ENCODE measurements around the gene KRTAP9-2.
"Not testable (repeated sequence)": the region's sequence is repeated elsewhere in the genome, so short reads cannot be mapped to it uniquely, and the experiment has no call there.

Gene KRTAP9-2

DNA sequence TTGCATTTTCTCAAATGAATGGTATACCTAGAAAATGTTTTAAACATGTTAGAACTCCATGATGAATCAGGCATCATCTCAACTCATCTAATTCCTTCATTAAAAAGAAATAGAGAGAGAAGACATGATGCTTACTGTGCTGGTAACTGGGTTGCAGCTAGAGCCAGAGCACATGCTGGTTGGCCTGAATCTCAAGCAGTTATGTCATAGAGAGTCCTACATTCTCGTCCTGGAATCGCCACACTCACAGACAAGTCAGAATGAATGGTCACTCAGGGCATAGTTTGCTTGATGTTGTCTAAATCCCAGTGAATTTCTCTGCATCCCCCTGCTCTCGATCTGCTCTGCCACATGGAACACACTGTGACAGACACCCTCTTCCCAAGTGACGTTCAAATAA lies 10.7 kb downstream of the KRTAP9-2 start:
- not testable (repeated sequence) for DNase-seq

DNA sequence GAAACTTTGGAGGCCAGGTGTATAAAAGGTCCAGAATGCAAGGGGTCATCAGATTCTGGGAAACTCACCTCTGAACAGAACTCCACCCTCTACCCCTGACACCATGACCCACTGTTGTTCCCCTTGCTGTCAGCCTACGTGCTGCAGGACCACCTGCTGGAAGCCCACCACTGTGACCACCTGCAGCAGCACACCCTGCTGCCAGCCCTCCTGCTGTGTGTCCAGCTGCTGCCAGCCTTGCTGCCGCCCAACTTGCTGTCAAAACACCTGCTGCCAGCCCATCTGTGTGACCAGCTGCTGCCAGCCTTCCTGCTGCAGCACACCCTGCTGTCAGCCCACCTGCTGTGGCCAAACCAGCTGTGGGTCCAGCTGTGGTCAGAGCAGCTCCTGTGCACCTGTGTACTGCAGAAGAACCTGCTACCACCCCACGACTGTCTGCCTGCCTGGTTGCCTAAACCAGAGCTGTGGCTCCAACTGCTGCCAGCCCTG lies 11.5 kb downstream of the KRTAP9-2 start, which contains the start of gene KRTAP9-8:
TSS of gene KRTAP9-8 (plus strand) at position 51 of the 489 bp plus-strand sequence. CDS start at position 104, 53 bp downstream.
- not testable (repeated sequence) for DNase-seq

DNA sequence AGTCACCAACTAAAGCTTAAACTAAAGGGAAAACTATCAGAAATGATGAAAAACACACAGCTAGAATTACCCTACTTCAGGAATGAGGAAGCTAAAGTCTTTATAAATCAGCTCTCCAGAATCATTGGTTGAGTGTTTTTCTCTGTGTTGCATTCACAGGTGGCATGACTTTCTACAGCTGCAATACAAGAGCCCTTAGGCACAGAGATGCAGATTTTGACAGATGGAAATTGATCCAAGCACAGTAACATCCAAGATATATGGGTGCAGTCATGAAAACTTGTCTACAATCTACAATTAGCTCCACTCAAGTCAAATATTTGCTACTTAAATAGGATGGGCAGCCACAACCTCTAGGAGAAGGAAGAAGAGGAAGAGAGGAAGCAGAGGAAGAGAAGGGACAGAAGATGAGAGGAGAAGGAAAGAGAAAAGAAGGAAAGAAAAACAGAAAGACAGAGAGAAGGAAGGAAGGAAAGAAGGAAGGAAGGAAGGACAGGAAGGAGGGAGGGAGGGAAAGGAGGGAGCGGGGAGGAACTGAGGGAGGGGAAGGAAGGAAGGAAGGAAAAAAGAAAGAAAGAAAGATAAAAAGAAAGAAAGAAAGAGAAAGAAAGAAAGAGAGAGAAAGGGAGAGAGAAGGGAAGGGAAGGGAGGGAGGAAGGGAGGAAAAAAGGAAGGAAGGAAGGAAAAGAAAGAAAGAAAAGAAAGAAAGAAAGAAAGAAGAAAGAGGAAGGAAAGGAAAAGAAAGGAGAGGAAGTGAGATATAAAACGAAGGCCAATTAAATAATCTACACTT lies 20.7 kb downstream of the KRTAP9-2 start:
- DNase-seq = not testable (repeated sequence)

DNA sequence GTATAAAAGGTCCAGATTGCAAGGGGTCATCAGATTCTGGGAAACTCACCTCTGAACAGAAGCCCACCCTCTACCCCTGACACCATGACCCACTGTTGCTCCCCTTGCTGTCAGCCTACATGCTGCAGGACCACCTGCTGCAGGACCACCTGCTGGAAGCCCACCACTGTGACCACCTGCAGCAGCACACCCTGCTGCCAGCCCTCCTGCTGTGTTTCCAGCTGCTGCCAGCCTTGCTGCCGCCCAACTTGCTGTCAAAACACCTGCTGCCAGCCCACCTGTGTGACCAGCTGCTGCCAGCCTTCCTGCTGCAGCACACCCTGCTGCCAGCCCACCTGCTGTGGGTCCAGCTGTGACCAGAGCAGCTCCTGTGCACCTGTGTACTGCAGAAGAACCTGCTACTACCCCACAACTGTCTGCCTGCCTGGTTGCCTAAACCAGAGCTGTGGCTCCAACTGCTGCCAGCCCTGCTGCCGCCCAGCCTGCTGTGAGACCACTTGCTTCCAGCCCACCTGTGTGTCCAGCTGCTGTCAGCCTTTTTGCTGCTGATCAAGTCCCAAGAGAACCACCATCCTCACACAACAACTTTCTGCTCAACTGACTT lies 23.3 kb downstream of the KRTAP9-2 start, which contains the start of gene KRTAP9-4:
TSS of gene KRTAP9-4 (plus strand) at position 51 of the 604 bp plus-strand sequence. CDS start at position 85, 34 bp downstream.
- DNase-seq = not testable (repeated sequence)

DNA sequence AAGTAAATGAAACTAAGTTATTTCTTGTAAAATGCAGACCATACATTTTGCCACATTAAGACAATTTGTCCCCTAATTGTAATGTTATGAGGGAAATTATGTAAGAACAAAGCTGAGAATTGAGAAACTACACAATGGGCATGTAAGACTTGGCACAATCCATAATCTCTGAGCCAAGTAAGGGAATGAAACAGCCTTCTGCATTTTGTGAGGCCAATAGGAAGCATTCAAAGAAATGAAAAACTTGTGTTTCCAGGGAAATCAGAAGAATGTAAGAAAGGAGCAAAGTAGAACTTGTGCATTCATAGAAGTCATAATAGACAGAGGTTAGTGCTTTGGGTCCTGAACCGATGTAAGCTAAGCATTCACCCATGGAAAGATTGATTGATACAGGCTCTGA lies 24.8 kb downstream of the KRTAP9-2 start:
- no peak for DNase-seq

DNA sequence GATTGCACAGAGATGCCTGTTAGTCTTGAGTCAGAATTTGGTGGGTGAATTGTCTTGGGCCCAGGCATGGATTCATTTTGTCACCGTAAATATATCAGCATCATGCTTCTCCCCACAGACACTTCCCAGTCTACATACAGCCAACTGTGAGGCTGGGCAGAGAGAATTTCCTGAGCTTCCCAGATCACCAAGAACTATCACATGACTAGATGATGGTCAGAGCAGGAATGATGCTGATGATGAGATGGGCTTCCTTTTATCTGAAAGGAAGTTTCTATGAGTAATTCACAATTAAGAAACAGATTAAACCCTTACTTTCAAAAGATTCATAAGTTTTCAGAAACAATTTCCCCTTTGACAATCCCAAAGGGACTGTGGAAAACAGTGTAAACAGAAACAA lies 28.4 kb downstream of the KRTAP9-2 start:
- DNase-seq = no peak

DNA sequence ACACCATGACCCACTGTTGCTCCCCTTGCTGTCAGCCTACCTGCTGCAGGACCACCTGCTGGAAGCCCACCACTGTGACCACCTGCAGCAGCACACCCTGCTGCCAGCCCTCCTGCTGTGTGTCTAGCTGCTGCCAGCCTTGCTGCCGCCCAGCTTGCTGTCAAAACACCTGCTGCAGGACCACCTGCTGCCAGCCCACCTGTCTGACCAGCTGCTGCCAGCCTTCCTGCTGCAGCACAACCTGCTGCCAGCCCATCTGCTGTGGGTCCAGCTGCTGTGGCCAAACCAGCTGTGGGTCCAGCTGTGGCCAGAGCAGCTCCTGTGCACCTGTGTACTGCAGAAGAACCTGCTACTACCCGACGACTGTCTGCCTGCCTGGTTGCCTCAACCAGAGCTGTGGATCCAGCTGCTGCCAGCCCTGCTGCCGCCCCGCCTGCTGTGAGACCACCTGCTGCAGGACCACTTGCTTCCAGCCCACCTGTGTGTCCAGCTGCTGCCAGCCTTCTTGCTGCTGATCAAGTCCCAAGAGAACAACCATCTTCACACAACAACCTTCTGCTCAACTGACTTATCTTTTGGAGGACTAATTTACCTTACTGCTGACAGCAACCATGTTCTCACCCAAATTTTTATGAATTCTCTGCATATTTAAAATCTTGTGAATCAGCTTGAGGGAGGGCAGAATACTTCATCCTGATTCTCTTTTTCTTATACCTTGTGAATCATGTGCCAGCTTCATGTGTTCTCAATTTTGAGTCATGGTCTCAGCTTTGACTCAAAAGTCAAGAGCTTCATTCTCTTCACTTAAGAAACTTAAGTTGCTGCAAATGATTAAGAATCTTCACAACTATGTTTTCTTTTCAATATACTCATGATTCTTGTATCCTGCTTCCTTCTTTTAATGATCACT lies 29.2 kb downstream of the KRTAP9-2 start, which contains the start of gene KRTAP9-9:
TSS of gene KRTAP9-9 (plus strand) at position 4 of the 910 bp plus-strand sequence.
- DNase-seq = not testable (repeated sequence)

DNA sequence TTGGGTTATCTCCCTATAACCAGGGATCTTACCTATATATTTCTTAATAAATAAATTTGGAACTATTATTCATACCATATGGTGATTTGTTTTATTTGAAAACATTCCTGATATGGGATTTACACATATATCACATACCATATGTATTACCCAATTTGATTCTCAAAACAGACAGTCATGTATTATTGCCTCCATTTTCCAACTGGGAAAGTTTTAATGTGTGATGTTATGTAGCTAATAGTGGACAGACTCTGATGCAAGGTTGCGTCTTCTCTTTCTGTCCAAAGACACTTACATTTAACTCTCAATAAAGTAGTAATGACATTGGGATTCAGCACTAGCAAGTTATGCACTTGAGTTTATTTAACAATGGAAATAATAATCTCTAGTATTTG lies 29.8 kb downstream of the KRTAP9-2 start:
- DNase-seq = no peak

DNA sequence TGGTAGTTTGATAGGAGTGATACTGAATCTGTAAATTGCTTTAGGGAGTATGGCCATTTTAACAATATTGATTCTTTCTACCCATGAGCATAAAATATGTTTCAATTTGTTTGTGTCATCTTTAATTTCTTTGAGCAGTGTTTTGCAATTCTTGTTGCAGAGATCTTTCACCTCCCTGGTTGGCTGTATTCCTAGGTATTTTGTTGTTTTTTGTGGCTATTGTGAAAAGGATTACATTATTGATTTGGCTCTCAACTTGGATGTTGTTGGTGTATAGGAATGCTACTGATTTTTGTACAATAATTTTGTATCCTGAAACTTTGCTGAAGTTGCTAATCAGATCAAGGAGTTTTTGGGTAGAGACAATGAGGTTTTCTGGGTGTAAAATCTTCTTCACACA lies 32.0 kb downstream of the KRTAP9-2 start:
- DNase-seq = no peak

DNA sequence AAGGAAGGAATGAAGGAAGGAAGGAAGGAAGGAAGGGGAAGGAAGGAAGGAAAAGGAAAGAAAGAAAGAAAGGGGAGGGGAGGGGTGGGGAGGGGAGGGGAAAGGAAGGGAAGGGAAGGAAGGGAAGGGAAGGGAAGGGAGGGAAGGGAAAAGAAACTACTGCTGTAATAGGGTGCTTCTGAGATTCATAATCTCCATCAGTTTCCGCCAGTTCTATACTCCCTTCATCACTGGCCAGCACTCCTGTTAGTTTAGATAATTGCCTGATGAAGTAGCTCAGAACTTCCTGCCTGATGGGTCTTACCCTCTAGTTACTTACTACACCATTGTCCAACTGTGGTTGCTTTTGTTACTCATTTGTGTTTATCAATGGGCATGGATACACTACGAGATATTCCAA lies 36.8 kb downstream of the KRTAP9-2 start:
- no peak for DNase-seq

DNA sequence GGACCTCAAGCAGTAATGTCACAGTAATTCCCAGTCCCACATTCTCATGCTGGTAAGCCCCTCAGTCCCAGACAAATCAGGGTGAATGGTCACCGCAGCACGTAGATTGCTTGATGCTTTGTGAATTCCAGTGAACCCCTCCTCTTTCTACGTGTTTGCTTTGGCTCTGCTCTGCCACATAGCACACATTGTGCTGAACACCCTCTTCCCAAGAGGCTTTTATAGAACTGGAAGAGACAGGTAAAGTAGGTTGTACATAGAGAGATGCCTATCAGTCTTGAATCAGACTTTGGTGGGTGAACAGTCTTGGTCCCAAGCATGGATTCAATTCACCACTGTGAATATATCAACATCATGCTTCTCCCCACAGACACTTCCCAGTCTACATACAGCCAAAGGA lies 38.2 kb downstream of the KRTAP9-2 start:
- no peak for DNase-seq

DNA sequence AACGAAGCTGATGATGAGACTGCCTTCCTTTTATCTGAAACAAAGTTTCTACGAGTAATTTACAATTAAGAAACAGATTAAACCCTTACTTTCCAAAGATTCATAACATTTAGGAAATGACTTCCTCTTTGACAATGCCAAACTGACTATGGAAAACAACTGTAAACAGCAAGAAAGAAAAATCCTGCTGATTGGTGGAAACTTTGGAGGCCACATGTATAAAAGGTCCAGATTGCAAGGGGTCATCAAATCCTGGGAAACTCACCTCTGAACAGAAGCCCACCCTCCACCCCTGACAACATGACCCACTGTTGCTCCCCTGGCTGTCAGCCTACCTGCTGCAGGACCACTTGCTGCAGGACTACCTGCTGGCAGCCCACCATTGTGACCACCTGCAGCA lies 38.6 kb downstream of the KRTAP9-2 start, which contains the start of gene KRTAP9-6:
TSS of gene KRTAP9-6 (plus strand) at position 301 of the 400 bp plus-strand sequence. CDS start at position 301, 0 bp downstream.
- no peak for DNase-seq

DNA sequence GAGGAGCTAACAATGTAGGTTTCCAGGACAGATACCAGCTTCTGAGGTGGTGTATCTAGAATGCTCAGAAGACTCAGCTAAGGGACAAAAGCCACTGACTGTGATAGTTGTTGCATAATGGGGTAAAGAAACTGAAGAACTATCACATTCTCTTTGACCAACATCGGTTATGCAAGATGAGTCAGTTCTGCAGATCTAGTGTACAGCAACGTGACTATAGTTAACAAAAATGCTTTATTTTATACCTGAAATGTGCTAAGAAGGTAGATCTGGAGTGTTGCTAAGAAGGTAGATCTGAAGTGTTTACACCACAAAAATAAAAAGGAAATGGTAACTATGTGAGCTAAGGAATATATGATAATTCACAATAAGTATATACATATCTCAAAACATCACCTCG lies 41.3 kb downstream of the KRTAP9-2 start:
- no peak for DNase-seq

DNA sequence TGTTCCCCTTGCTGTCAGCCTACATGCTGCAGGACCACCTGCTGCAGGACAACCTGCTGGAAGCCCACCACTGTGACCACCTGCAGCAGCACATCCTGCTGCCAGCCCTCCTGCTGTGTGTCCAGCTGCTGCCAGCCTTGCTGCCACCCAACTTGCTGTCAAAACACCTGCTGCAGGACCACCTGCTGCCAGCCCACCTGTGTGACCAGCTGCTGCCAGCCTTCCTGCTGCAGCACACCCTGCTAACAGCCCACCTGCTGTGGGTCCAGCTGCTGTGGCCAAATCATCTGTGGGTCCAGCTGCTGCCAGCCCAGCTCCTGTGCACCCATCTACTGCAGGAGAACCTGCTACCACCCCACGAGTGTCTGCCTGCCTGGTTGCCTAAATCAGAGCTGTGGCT lies 44.9 kb downstream of the KRTAP9-2 start:
- not testable (repeated sequence) for DNase-seq

DNA sequence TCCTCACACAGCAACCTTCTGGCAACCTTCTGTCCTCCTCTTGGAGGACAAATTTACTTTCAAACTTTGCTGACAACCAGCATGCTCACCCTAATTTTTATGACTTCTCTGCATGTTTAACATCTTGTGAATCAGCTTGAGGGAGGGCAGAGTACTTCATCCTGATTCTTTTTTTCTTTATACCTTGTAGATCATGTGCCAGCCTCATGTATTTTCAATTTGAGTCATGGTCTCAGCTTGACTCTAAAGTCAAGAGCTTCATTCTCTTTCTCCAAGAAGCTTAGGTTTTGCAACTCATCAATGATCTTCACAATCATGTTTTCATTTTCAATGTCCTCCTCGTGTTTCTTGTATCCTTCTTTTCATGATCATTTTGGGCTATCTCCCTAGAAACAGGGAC lies 45.4 kb downstream of the KRTAP9-2 start:
- no peak for DNase-seq

DNA sequence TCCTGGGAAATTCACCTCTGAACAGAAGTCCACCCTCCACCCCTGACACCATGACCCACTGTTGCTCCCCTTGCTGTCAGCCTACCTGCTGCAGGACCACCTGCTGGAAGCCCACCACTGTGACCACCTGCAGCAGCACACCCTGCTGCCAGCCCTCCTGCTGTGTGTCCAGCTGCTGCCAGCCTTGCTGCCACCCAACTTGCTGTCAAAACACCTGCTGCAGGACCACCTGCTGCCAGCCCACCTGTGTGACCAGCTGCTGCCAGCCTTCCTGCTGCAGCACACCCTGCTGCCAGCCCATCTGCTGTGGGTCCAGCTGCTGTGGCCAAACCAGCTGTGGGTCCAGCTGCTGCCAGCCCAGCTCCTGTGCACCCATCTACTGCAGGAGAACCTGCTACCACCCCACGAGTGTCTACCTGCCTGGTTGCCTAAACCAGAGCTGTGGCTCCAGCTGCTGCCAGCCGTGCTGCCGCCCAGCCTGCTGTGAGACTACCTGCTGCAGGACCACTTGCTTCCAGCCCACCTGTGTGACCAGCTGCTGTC lies 49.3 kb downstream of the KRTAP9-2 start, which contains the start of gene KRTAP9-7:
TSS of gene KRTAP9-7 (plus strand) at position 51 of the 543 bp plus-strand sequence. CDS start at position 51, 0 bp downstream.
- DNase-seq = not testable (repeated sequence)
